H1 (cell line): ENCODE data around the gene MIPOL1. TPM values are rescaled to one million over a fixed set of nuclear protein-coding genes. Genes with fewer than 3 reads are reported as not detected.

ENCODE experiments used
- ATF2 ChIP-seq: IDR thresholded peaks from 2 replicates; pipeline ENCODE4 v1.6.1; 2012; ENCODE audit warnings: low read length, inconsistent platforms
- polyA plus RNA-seq, 7 experiments: library from polyadenylated mRNA; depleted of rRNA in 3 of 7; stranded (reverse) in 5 of 7; unstranded in 2 of 7; fragments of >200 nt in 5 of 7; fragments of 200-250 nt in 2 of 7; gene quantifications; 1 replicate in 5 of 7; 2 replicates in 1 of 7; 4 replicates in 1 of 7; pipeline versions ENCODE4 v1.2.1 to v1.2.3, GENCODE V29; 2011 to 2013; ENCODE audit warnings: missing spikeins in 2 of 7, mixed read lengths in 2 of 7
- total RNA-seq: library from RNA; stranded (reverse); fragmentation: NEBNext Ultra II Directional; extraction: Animal tissue kit (Norgen Biotek cat#: 25700); gene quantifications from 2 replicates; pipeline ENCODE4 v1.2.1, GENCODE V29; 2021

Gene MIPOL1
- total and polyA plus RNA-seq, 2 of the 8 experiments (the other 6 are each of a cell fraction or from before 2014, with no cell fraction given), result 2.8 to 23.9 TPM

GRCh38 chr14:37194698-37195097 lies 3.0 kb upstream of the MIPOL1 start (continued):
- no peak for TF ChIP-seq ATF2
